ENCODE results near the gene ZFP28. TPM values are rescaled to one million over a fixed set of nuclear protein-coding genes. Genes with fewer than 3 reads are reported as not detected.

ZFP28 gene
- total RNA-seq, 1 donor from 2014 or later, result 23.4 TPM

GRCh38 chr19:56595548-56595899, 56.8 kb downstream of the ZFP28 start:
- no peak for DNase-seq (ENCODE audit: low spot score)

- no peak for DNase-seq (ENCODE audit: low spot score)
These were observed 57.9 kb downstream of the ZFP28 start for GRCh38 chr19:56596676-56597075.

DNA sequence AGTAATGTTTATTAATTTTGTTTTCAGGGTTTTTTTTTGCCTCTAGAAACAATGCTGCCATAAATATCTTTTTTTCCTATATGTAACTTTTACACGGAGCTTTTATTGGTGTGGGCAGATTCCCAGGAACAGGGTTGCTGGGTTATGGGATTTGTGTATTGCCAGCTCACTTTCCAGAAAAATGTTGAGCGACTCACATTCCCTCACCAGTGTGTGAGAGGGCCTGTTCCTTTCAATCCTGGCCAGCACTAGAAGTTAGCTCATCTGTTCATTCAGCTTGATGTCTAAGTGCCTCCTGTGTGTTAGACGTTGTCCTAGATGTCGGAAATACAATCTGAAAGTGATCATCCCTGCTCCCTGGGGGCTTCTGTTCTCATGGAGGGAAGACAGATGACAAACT, 58.9 kb downstream of the ZFP28 start:
- DNase-seq (ENCODE audit: low spot score), result no peak

DNA sequence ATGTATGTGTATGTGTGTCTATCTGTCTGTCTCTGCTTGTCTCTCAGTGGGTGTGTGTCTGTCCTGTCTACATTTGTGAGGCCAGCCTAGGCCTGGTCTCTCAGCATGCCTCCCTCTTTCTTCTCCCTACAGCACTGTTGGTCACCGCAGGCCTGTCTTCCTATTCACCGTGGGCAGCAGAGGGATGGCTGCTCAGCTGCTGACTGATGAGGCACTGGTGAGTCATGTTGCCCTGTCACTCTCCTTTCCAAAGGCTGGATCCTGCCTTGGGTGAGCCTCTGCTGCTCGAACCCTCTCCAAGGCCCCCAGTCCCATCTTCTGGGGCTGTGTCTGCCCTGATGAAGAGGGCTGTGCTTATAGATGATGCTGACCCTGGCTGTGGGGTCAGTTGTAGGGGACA, 62.6 kb downstream of the ZFP28 start:
- no peak for DNase-seq (ENCODE audit: low spot score)

GRCh38 chr19:56603829-56604228, 65.1 kb downstream of the ZFP28 start:
- DNase-seq (ENCODE audit: low spot score), result no peak

Other genes with a start within 250 kb of the ZFP28 start
- gene ZSCAN5A, start 224.1 kb upstream of the ZFP28 start, total RNA-seq (ENCODE audit: insufficient read depth, low replicate concordance), result 1.9 TPM
- 11.3 TPM for gene ZNF582, start 145.4 kb upstream of the ZFP28 start, total RNA-seq (ENCODE audit: insufficient read depth, low replicate concordance)
- gene ZNF583, start 134.6 kb upstream of the ZFP28 start, total RNA-seq (ENCODE audit: insufficient read depth, low replicate concordance), result 25.3 TPM
- gene ZNF667, start 61.6 kb upstream of the ZFP28 start, total RNA-seq (ENCODE audit: insufficient read depth, low replicate concordance), result 11.8 TPM
- 12.8 TPM for gene ZNF471, start 31.1 kb upstream of the ZFP28 start, total RNA-seq (ENCODE audit: insufficient read depth, low replicate concordance)
- 12.0 TPM for gene ZNF470, start 28.5 kb downstream of the ZFP28 start, total RNA-seq (ENCODE audit: insufficient read depth, low replicate concordance)
- 5.8 TPM for gene ZNF71, start 56.4 kb downstream of the ZFP28 start, total RNA-seq (ENCODE audit: insufficient read depth, low replicate concordance)
- gene SMIM17, start 104.2 kb downstream of the ZFP28 start, total RNA-seq (ENCODE audit: insufficient read depth, low replicate concordance), result 3.4 TPM
- 1.2 TPM for gene ZNF835, start 132.8 kb downstream of the ZFP28 start, total RNA-seq (ENCODE audit: insufficient read depth, low replicate concordance)